Effector CD8-positive, alpha-beta T cell (primary cell): Measurements from ENCODE around the gene CST7.

Source experiments
- DNase-seq: peaks from one replicate; lab custom pipeline; 2025; lab: John Stamatoyannopoulos, UW

CST7 gene

GRCh38 chr20:24950836-24951525, 1.9 kb downstream of the CST7 start:
- DNase-seq = no peak

GRCh38 chr20:24951536-24952083, 2.5 kb downstream of the CST7 start:
- no peak for DNase-seq

GRCh38 chr20:24952376-24953208, 3.5 kb downstream of the CST7 start:
- DNase-seq = no peak

- no peak for DNase-seq
These were observed 4.1 kb downstream of the CST7 start for GRCh38 chr20:24953209-24953575.

GRCh38 chr20:24953621-24954133, 4.6 kb downstream of the CST7 start:
- DNase-seq = no peak

GRCh38 chr20:24954151-24954550, 5.1 kb downstream of the CST7 start:
- no peak for DNase-seq

GRCh38 chr20:24954566-24954965, 5.5 kb downstream of the CST7 start:
- no peak for DNase-seq

GRCh38 chr20:24955045-24955444, 6.0 kb downstream of the CST7 start:
- DNase-seq = no peak

- DNase-seq = no peak
These were observed 7.2 kb downstream of the CST7 start for GRCh38 chr20:24956001-24956841.

- no peak for DNase-seq
These were observed 8.4 kb downstream of the CST7 start for GRCh38 chr20:24957326-24958016.

GRCh38 chr20:24958506-24959385, 9.7 kb downstream of the CST7 start:
- DNase-seq = no peak

GRCh38 chr20:24959591-24960301, 10.7 kb downstream of the CST7 start:
- no peak for DNase-seq

- DNase-seq = no peak
These were observed 11.3 kb downstream of the CST7 start for GRCh38 chr20:24960302-24960801.

- DNase-seq = no peak
These were observed 11.8 kb downstream of the CST7 start for GRCh38 chr20:24960861-24961260.

GRCh38 chr20:24961384-24962181, 12.5 kb downstream of the CST7 start:
- DNase-seq = no peak

GRCh38 chr20:24962182-24962492, 13.1 kb downstream of the CST7 start:
- no peak for DNase-seq

GRCh38 chr20:24962510-24962909, 13.4 kb downstream of the CST7 start:
- no peak for DNase-seq

- no peak for DNase-seq
These were observed 14.8 kb downstream of the CST7 start for GRCh38 chr20:24963672-24964505.
